HEK293 (cell line): Measurements from ENCODE around the gene DGKQ.
A peak's percentile ranks its signal among the peaks of the same experiment; 100 is the strongest.

Source experiments
- CTCF ChIA-PET: fragments of 350-600 bp; formaldehyde crosslinking; extraction: SDS; loops from one replicate; lab custom pipeline; 2021; ENCODE audit warnings: antibody characterized with exemption; lab: Yijun Ruan, JAX
- POLR2A ChIA-PET: fragments of 300-600 bp; formaldehyde crosslinking; extraction: SDS; loops from one replicate; lab custom pipeline; 2020; ENCODE audit warnings: antibody characterized with exemption, inconsistent platforms; lab: Yijun Ruan, JAX
- H3K27ac ChIP-seq: fragments of 200-500 bp; sonication (Bioruptor generic); 2 replicates; pipeline ENCODE4 v1.5.1; 2014; ENCODE audit warnings: low read depth, low read length, control low read depth, inconsistent platforms; ENCODE audit errors: extremely low read depth
- H3K36me3 ChIP-seq, 2 experiments: fragments of 200-500 bp in 1 of 2; sonication (Bioruptor generic) in 1 of 2; 1 replicate in 1 of 2; 2 replicates in 1 of 2; pipeline ENCODE4 v1.5.1; 2014 to 2017; ENCODE audit warnings: inconsistent platforms in 2 of 2, low read length in 2 of 2; ENCODE audit not compliant: control insufficient read depth in 2 of 2, insufficient read depth in 1 of 2
- H3K4me1 ChIP-seq: fragments of 200-500 bp; sonication (Bioruptor generic); 2 replicates; pipeline ENCODE4 v1.5.1; 2014; ENCODE audit warnings: mild to moderate bottlenecking, low read length, inconsistent platforms; ENCODE audit not compliant: control insufficient read depth, insufficient read depth
- H3K4me3 ChIP-seq: 2 replicates; pipeline ENCODE4 v1.5.1; 2011; ENCODE audit warnings: low read depth, mild to moderate bottlenecking, control low read depth, low read length, moderate library complexity
- H3K9me3 ChIP-seq: fragments of 200-500 bp; sonication (Bioruptor generic); 2 replicates; pipeline ENCODE4 v1.5.1; 2014; ENCODE audit warnings: low read depth, low read length, inconsistent platforms; ENCODE audit not compliant: control insufficient read depth, insufficient read depth
- BCL11B ChIP-seq: fragments of 450-650 bp; formaldehyde crosslinking; IDR thresholded peaks from 2 replicates; pipeline ENCODE4 v1.5.1; 2016; ENCODE audit warnings: low read depth, missing biosample characterization, missing genetic modification characterization
- OVOL3 ChIP-seq: fragments of 450-650 bp; formaldehyde crosslinking; IDR thresholded peaks from 2 replicates; pipeline ENCODE4 v1.5.1; 2016; ENCODE audit warnings: missing biosample characterization, missing genetic modification characterization
- SCRT1 ChIP-seq: fragments of 450-650 bp; formaldehyde crosslinking; IDR thresholded peaks from 2 replicates; pipeline ENCODE4 v1.5.1; 2016; ENCODE audit warnings: missing biosample characterization, missing genetic modification characterization, borderline replicate concordance
- ZBTB20 ChIP-seq: fragments of 450-650 bp; formaldehyde crosslinking; IDR thresholded peaks from 2 replicates; pipeline ENCODE4 v1.5.1; 2016; ENCODE audit warnings: missing biosample characterization, missing genetic modification characterization
- ZBTB8A ChIP-seq: fragments of 450-650 bp; formaldehyde crosslinking; IDR thresholded peaks from 2 replicates; pipeline ENCODE4 v1.5.1; 2016; ENCODE audit warnings: missing biosample characterization, missing genetic modification characterization
- ZEB2 ChIP-seq: fragments of 450-650 bp; formaldehyde crosslinking; IDR thresholded peaks from 2 replicates; pipeline ENCODE4 v1.5.1; 2016; ENCODE audit warnings: missing biosample characterization, missing genetic modification characterization
- ZNF114 ChIP-seq: fragments of 450-650 bp; formaldehyde crosslinking; IDR thresholded peaks from 2 replicates; pipeline ENCODE4 v1.5.0; 2017; ENCODE audit warnings: missing biosample characterization, missing genetic modification characterization
- ZNF132 ChIP-seq: fragments of 450-650 bp; formaldehyde crosslinking; IDR thresholded peaks from 2 replicates; pipeline ENCODE4 v1.5.1; 2017; ENCODE audit warnings: missing biosample characterization, missing genetic modification characterization, borderline replicate concordance
- ZNF184 ChIP-seq: fragments of 450-650 bp; IDR thresholded peaks from 2 replicates; pipeline ENCODE4 v1.5.1; 2018; ENCODE audit warnings: missing biosample characterization, mild to moderate bottlenecking, missing genetic modification characterization
- ZNF202 ChIP-seq: fragments of 450-650 bp; formaldehyde crosslinking; IDR thresholded peaks from 2 replicates; pipeline ENCODE4 v1.5.1; 2016; ENCODE audit warnings: missing biosample characterization, missing genetic modification characterization, borderline replicate concordance
- ZNF274 ChIP-seq, 2 experiments: fragments of 200-500 bp in 1 of 2; fragments of 450-650 bp in 1 of 2; sonication (Bioruptor generic) in 1 of 2; formaldehyde crosslinking in 1 of 2; IDR thresholded peaks; 2 replicates each; pipeline versions ENCODE4 v1.5.1 to v1.6.1; 2014 to 2016; ENCODE audit warnings: borderline replicate concordance in 1 of 2, inconsistent platforms in 1 of 2, low read length in 1 of 2, missing biosample characterization in 1 of 2, missing genetic modification characterization in 1 of 2
- ZNF626 ChIP-seq: fragments of 450-650 bp; sonication (Bioruptor Pico); formaldehyde crosslinking; IDR thresholded peaks from 2 replicates; pipeline ENCODE4 v1.5.1; 2018; ENCODE audit warnings: missing biosample characterization, missing genetic modification characterization, inconsistent platforms
- TF ChIP-seq, protein P1 (sequence below): fragments of 450-650 bp; formaldehyde crosslinking; IDR thresholded peaks from 2 replicates; pipeline ENCODE4 v1.5.1; 2016; ENCODE audit warnings: missing biosample characterization, missing genetic modification characterization
- TF ChIP-seq, protein P2 (sequence below): fragments of 450-650 bp; formaldehyde crosslinking; IDR thresholded peaks from 2 replicates; pipeline ENCODE4 v1.5.1; 2016; ENCODE audit warnings: missing biosample characterization, missing genetic modification characterization
- TF ChIP-seq, protein P3 (sequence below): fragments of 450-650 bp; formaldehyde crosslinking; IDR thresholded peaks from 2 replicates; pipeline ENCODE4 v1.5.1; 2016; ENCODE audit warnings: missing biosample characterization, missing genetic modification characterization
- TF ChIP-seq, protein P4 (sequence below): fragments of 450-650 bp; formaldehyde crosslinking; IDR thresholded peaks from 2 replicates; pipeline ENCODE4 v1.5.1; 2016; ENCODE audit warnings: missing biosample characterization, missing genetic modification characterization
- TF ChIP-seq, protein P5 (sequence below): fragments of 450-650 bp; IDR thresholded peaks from 2 replicates; pipeline ENCODE4 v1.5.1; 2018; ENCODE audit warnings: missing biosample characterization, missing genetic modification characterization
- TF ChIP-seq, protein P6 (sequence below): fragments of 450-650 bp; formaldehyde crosslinking; IDR thresholded peaks from 2 replicates; pipeline ENCODE4 v1.5.1; 2016; ENCODE audit warnings: missing biosample characterization, missing genetic modification characterization, borderline replicate concordance
- TF ChIP-seq, protein P7 (sequence below): fragments of 450-650 bp; formaldehyde crosslinking; IDR thresholded peaks from 2 replicates; pipeline ENCODE4 v1.5.1; 2016; ENCODE audit warnings: missing biosample characterization, missing genetic modification characterization

DGKQ gene

DNA sequence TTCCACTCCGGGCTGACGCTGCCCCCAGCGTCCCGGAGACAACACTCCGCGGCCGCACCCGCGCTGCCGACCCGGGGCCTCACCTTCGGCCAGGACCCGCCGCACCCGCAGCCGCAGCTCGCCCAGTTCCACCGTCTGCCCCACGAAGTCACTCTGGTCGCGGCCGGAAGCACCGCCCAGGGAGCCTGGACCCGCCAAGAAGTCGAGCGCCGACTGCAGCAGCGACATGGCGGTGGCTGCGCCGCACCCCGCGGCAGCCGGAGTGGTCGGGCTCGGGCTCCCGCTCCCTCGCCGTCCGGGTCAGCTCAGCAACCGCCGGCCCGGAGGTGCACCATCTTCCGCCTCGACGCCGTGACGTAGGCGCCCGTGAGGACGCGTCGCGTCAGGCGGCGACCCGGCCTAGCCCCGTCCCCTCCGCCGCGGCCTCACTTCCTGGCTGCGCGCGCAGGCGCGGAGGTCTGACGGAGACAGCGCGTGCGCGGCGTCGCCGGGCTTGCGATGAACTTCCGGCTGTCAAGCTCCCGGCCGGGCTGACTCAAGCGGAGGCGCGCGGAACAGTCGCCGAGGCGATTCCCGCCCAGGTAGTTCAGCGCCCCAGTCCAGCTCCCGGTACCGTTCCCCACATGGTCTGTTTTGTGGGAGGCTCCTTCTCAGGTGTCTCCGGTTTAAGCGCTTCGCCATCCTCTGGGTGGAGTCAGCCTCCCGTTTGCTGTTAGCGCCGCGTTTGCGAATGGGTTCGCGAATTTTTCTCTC lies 41.2 kb downstream of the DGKQ start, which contains the start of the genes GAK and TMEM175 (continued):
- TF ChIP-seq SCRT1 (tag by site-specific recombination) (no peak), OVOL3 (tag by site-specific recombination) (no peak), ZEB2 (tag by site-specific recombination) (0 out of 2 replicates have a peak, but pooled peaks have one; percentile 32), ZBTB20 (tag by site-specific recombination) (peak; percentile 27; the same call in 1 of the 2 replicates), BCL11B (peak; percentile 61; the same call in 1 of the 2 replicates), ZBTB8A (tag by site-specific recombination) (0 out of 2 replicates have a peak, but pooled peaks have one; percentile 13)
- TF ChIP-seq, protein P1, sequence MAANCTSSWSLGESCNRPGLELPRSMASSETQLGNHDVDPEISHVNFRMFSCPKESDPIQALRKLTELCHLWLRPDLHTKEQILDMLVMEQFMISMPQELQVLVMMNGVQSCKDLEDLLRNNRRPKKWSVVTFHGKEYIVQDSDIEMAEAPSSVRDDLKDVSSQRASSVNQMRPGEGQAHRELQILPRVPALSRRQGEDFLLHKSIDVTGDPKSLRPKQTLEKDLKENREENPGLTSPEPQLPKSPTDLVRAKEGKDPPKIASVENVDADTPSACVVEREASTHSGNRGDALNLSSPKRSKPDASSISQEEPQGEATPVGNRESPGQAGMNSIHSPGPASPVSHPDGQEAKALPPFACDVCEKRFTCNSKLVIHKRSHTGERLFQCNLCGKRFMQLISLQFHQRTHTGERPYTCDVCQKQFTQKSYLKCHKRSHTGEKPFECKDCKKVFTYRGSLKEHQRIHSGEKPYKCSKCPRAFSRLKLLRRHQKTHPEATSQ: peak; percentile 68; the same call in 1 of the 2 replicates
- TF ChIP-seq, protein P2, sequence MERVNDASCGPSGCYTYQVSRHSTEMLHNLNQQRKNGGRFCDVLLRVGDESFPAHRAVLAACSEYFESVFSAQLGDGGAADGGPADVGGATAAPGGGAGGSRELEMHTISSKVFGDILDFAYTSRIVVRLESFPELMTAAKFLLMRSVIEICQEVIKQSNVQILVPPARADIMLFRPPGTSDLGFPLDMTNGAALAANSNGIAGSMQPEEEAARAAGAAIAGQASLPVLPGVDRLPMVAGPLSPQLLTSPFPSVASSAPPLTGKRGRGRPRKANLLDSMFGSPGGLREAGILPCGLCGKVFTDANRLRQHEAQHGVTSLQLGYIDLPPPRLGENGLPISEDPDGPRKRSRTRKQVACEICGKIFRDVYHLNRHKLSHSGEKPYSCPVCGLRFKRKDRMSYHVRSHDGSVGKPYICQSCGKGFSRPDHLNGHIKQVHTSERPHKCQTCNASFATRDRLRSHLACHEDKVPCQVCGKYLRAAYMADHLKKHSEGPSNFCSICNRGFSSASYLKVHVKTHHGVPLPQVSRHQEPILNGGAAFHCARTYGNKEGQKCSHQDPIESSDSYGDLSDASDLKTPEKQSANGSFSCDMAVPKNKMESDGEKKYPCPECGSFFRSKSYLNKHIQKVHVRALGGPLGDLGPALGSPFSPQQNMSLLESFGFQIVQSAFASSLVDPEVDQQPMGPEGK: no peak
- TF ChIP-seq, protein P3, sequence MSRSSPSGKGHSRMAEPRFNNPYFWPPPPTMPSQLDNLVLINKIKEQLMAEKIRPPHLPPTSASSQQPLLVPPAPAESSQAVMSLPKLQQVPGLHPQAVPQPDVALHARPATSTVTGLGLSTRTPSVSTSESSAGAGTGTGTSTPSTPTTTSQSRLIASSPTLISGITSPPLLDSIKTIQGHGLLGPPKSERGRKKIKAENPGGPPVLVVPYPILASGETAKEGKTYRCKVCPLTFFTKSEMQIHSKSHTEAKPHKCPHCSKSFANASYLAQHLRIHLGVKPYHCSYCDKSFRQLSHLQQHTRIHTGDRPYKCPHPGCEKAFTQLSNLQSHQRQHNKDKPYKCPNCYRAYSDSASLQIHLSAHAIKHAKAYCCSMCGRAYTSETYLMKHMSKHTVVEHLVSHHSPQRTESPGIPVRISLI (tag by site-specific recombination): no peak
- TF ChIP-seq, protein P4, sequence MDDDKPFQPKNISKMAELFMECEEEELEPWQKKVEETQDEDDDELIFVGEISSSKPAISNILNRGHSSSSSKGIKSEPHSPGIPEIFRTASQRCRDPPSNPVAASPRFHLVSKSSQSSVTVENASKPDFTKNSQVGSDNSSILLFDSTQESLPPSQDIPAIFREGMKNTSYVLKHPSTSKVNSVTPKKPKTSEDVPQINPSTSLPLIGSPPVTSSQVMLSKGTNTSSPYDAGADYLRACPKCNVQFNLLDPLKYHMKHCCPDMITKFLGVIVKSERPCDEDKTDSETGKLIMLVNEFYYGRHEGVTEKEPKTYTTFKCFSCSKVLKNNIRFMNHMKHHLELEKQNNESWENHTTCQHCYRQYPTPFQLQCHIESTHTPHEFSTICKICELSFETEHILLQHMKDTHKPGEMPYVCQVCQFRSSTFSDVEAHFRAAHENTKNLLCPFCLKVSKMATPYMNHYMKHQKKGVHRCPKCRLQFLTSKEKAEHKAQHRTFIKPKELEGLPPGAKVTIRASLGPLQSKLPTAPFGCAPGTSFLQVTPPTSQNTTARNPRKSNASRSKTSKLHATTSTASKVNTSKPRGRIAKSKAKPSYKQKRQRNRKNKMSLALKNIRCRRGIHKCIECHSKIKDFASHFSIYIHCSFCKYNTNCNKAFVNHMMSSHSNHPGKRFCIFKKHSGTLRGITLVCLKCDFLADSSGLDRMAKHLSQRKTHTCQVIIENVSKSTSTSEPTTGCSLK: no peak

DNA sequence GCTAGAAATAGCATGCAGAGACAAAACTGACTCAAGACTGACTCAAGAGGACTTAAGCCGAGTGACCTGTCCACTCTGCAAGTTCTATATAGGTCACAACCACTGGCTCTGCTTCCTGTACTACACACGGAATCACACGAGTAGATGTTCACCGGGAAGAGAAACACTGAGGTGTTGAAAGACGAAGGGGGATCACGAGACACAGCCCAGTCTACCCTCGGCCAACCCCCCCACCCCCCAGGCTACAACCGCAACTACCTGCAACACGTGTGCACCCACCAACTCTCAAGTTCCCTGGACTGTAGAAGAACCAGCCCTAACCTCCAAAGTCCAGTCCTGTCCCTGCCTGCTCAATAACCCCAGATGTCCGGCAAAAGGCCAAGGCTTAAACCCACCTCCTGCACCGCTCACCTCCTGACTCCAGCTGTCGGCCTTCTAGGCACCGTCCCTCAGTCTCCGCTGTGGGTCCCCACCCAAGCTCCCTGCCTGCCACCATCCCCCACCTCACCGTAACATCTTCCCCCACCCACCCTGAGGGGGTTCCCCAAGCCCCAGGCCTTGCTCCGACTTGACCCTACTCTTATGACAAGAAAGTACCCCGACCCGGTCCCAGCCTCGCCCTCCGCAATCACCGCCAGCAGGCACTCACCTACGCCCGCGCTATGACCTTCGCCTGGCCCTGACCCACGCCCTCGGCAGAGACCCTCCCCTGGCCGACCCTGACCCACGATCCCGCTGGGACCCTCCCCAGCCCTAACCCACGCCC lies 42.0 kb downstream of the DGKQ start:
- H3K36me3 ChIP-seq: no peaks in the 10 kb centered on the region
- no peaks in the 10 kb centered on the region for H3K9me3 ChIP-seq
- peak overlapping the region; percentile 75 for H3K27ac ChIP-seq
- peaks cover 5% of the 10 kb centered on the region; the same call in 1 of the 2 replicates for H3K4me1 ChIP-seq
- POLR2A ChIA-PET: interaction anchor here (0.9 to 1.2 kb wide), 3 partner anchors 10 to 150 kb away, joined by 3 to 4 read pairs (median 4); no protein-coding TSS in a partner anchor
- H3K4me3 ChIP-seq: peak overlapping the region; percentile 94
- CTCF ChIA-PET: interaction anchor here (1.0 kb wide), 1 partner anchor 190 kb away, joined by 3 read pairs; no protein-coding TSS in a partner anchor
- TF ChIP-seq, protein P5, sequence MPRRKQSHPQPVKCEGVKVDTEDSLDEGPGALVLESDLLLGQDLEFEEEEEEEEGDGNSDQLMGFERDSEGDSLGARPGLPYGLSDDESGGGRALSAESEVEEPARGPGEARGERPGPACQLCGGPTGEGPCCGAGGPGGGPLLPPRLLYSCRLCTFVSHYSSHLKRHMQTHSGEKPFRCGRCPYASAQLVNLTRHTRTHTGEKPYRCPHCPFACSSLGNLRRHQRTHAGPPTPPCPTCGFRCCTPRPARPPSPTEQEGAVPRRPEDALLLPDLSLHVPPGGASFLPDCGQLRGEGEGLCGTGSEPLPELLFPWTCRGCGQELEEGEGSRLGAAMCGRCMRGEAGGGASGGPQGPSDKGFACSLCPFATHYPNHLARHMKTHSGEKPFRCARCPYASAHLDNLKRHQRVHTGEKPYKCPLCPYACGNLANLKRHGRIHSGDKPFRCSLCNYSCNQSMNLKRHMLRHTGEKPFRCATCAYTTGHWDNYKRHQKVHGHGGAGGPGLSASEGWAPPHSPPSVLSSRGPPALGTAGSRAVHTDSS: no peak
- TF ChIP-seq ZNF114 (no peak), ZNF626 (no peak), ZNF202 (no peak), ZNF274 (IDR thresholded peaks at IDR 0.05; ENCODE audit: low read length) (no peak), ZNF274 (tag by site-specific recombination; IDR thresholded peaks at IDR 0.05; ENCODE audit: borderline replicate concordance) (no peak), ZNF132 (no peak), ZNF184 (tag by site-specific recombination) (no peak)
- TF ChIP-seq, protein P6, sequence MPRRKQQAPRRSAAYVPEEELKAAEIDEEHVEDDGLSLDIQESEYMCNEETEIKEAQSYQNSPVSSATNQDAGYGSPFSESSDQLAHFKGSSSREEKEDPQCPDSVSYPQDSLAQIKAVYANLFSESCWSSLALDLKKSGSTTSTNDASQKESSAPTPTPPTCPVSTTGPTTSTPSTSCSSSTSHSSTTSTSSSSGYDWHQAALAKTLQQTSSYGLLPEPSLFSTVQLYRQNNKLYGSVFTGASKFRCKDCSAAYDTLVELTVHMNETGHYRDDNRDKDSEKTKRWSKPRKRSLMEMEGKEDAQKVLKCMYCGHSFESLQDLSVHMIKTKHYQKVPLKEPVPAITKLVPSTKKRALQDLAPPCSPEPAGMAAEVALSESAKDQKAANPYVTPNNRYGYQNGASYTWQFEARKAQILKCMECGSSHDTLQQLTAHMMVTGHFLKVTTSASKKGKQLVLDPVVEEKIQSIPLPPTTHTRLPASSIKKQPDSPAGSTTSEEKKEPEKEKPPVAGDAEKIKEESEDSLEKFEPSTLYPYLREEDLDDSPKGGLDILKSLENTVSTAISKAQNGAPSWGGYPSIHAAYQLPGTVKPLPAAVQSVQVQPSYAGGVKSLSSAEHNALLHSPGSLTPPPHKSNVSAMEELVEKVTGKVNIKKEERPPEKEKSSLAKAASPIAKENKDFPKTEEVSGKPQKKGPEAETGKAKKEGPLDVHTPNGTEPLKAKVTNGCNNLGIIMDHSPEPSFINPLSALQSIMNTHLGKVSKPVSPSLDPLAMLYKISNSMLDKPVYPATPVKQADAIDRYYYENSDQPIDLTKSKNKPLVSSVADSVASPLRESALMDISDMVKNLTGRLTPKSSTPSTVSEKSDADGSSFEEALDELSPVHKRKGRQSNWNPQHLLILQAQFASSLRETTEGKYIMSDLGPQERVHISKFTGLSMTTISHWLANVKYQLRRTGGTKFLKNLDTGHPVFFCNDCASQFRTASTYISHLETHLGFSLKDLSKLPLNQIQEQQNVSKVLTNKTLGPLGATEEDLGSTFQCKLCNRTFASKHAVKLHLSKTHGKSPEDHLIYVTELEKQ (tag by site-specific recombination): no peak
- TF ChIP-seq, protein P7, sequence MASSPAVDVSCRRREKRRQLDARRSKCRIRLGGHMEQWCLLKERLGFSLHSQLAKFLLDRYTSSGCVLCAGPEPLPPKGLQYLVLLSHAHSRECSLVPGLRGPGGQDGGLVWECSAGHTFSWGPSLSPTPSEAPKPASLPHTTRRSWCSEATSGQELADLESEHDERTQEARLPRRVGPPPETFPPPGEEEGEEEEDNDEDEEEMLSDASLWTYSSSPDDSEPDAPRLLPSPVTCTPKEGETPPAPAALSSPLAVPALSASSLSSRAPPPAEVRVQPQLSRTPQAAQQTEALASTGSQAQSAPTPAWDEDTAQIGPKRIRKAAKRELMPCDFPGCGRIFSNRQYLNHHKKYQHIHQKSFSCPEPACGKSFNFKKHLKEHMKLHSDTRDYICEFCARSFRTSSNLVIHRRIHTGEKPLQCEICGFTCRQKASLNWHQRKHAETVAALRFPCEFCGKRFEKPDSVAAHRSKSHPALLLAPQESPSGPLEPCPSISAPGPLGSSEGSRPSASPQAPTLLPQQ (tag by site-specific recombination): peak; percentile 71; the same call in 1 of the 2 replicates
